ENCODE results near the gene PPEF2. TPM values are rescaled to one million over a fixed set of nuclear protein-coding genes. Genes with fewer than 3 reads are reported as not detected.
A peak's percentile ranks its signal among the peaks of the same experiment; 100 is the strongest.

The PPEF2 gene
- total and polyA plus RNA-seq, 10 of the 15 experiments (the other 5 are each of a cell fraction or from before 2014, with no cell fraction given), result not detected

DNA sequence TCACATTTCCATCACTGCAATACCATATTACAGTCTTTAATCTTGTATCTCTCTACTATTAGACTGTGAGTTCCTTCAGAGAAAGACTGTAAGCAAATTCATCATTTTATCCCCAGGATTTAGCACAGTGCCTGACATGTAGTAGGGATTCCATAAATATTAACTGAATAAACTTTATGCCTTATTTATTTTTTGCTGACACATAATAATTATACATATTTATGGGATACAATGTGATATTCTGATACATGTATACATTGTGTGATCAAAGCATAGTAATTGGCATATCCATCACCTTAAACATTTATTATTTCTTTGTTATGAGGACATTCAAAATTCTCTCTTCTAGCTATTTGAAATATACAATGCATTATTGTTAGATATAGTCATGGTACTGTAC lies 3.7 kb downstream of the PPEF2 start (continued):
- TF ChIP-seq ZNF592 (IDR thresholded peaks at IDR 0.05), result no peak
- TF ChIP-seq ZNF217 (IDR thresholded peaks at IDR 0.05), result no peak

DNA sequence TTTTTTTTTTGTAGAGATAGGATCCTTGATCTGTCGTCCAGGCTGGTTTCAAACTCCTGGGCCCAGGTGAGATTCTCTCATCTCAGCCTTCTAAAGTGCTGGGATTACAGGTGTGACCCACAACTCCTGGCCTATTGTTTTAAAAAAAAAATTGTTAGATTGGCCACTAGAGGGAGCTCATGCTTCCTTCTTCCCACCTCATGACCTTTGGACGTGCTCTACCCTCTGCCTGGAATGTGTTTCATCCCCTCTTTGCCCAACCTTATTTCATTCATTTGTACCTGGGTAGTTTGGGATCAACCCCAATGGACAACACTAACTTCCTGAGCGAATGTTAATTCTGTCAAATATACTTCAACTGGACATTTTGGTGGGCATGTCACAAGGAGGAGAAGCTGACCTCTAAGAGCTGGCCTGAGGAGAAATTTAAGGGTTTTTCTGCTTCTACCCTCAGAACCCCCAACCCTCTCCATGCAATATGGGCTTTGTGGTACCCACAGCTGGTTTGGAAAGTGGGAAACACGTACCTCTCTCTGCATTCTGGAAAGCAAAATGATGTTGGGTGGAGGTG lies 6.4 kb downstream of the PPEF2 start:
- in situ Hi-C loops (cut with MboI), result no loop called here
- WGBS (ENCODE audit: insufficient coverage, insufficient replicate concordance, low lambda C conversion rate, missing lambda C conversion rate), result 13% methylated on average over 4 of the region's 4 CpGs
- no TSS peak for BruUV-seq (replicated peaks)
- no peaks in the 10 kb centered on the region for H3K79me2 ChIP-seq (ENCODE audit: control insufficient read depth, insufficient read depth, low read length)
- FAIRE-seq (no peak), ATAC-seq (peak; percentile 87), DNase-seq (ENCODE audit: low read depth, low spot score) (no peak)
- no peak overlapping the region for H3K27ac ChIP-seq (ENCODE audit: control insufficient read depth, insufficient read depth)
- CTCF ChIA-PET, result interaction anchor here (0.6 to 3.8 kb wide), 40 partner anchors 9 to 1683 kb away, joined by 3 to 26 read pairs (median 4); no protein-coding TSS in a partner anchor
- H3K4me1 ChIP-seq (ENCODE audit: control insufficient read depth, insufficient read depth, low read length), result no peaks in the 10 kb centered on the region
- H3K9ac ChIP-seq (ENCODE audit: control insufficient read depth, insufficient read depth, low read length), result no peak overlapping the region
- no peak overlapping the region for H3K4me3 ChIP-seq
- no peaks in the 10 kb centered on the region for H4K20me1 ChIP-seq (ENCODE audit: control insufficient read depth, insufficient read depth)
- no peaks in the 10 kb centered on the region for H3K36me3 ChIP-seq (ENCODE audit: control insufficient read depth in 2 of 2, insufficient read depth in 2 of 2, low read length in 1 of 2)
- intact Hi-C loops (cut with micrococcal nuclease; ENCODE audit: unreplicated experiment), result no loop called here
- SMC1A ChIA-PET (ENCODE audit: uncharacterized antibody, unreplicated experiment), result interaction anchor here (0.5 to 2.0 kb wide), 8 partner anchors 13 to 347 kb away, joined by 3 to 6 read pairs (median 4); no protein-coding TSS in a partner anchor
- POLR2A ChIA-PET, result no interaction called here
- no peak overlapping the region for H3K4me2 ChIP-seq (ENCODE audit: control insufficient read depth, insufficient read depth)
- no peaks in the 10 kb centered on the region; the same call in 2 of the 3 replicates for H3K9me3 ChIP-seq (replicated peaks; ENCODE audit: control insufficient read depth, insufficient read depth, low read length)
- RAD21 ChIA-PET (ENCODE audit: unreplicated experiment), result interaction anchor here (1.0 to 1.2 kb wide), 2 partner anchors 13 to 20 kb away, joined by 3 to 4 read pairs; no protein-coding TSS in a partner anchor
- no peaks in the 10 kb centered on the region for H3K27me3 ChIP-seq (replicated peaks in 1 of 2; ENCODE audit: control insufficient read depth in 2 of 2, insufficient read depth in 2 of 2, low read length in 1 of 2)
- no peak overlapping the region for H2AFZ ChIP-seq (ENCODE audit: control insufficient read depth, low read depth, low read length)
- no peak for TF ChIP-seq IRF5 (IDR thresholded peaks at IDR 0.05; ENCODE audit: borderline replicate concordance)
- TF ChIP-seq PAX5 (IDR thresholded peaks at IDR 0.05; ENCODE audit: borderline replicate concordance, low read depth, low read length), result no peak
- no peak for TF ChIP-seq EED (IDR thresholded peaks at IDR 0.05; ENCODE audit: low read depth)
- no peak for TF ChIP-seq POLR2AphosphoS2 (IDR thresholded peaks at IDR 0.05; ENCODE audit: low read depth, low read length)
- TF ChIP-seq, protein P1, sequence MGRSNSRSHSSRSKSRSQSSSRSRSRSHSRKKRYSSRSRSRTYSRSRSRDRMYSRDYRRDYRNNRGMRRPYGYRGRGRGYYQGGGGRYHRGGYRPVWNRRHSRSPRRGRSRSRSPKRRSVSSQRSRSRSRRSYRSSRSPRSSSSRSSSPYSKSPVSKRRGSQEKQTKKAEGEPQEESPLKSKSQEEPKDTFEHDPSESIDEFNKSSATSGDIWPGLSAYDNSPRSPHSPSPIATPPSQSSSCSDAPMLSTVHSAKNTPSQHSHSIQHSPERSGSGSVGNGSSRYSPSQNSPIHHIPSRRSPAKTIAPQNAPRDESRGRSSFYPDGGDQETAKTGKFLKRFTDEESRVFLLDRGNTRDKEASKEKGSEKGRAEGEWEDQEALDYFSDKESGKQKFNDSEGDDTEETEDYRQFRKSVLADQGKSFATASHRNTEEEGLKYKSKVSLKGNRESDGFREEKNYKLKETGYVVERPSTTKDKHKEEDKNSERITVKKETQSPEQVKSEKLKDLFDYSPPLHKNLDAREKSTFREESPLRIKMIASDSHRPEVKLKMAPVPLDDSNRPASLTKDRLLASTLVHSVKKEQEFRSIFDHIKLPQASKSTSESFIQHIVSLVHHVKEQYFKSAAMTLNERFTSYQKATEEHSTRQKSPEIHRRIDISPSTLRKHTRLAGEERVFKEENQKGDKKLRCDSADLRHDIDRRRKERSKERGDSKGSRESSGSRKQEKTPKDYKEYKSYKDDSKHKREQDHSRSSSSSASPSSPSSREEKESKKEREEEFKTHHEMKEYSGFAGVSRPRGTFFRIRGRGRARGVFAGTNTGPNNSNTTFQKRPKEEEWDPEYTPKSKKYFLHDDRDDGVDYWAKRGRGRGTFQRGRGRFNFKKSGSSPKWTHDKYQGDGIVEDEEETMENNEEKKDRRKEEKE (IDR thresholded peaks at IDR 0.05), result no peak
- no peak for TF ChIP-seq SMAD5 (IDR thresholded peaks at IDR 0.05; ENCODE audit: low read depth)
- no peak for TF ChIP-seq CBFB (IDR thresholded peaks at IDR 0.05; ENCODE audit: low read depth)
- TF ChIP-seq RAD21 (IDR thresholded peaks at IDR 0.05; ENCODE audit: insufficient read depth, low read depth, low read length), result peak; percentile 41

All from GM12878 (cell line).